NCI-H2227 (cell line): Measurements from ENCODE around the gene RBMS3.
"Not testable (repeated sequence)": the region's sequence is repeated elsewhere in the genome, so short reads cannot be mapped to it uniquely, and the experiment has no call there.

Experiments used
- DNase-seq: peaks from one replicate; lab custom pipeline; 2025; ENCODE audit not compliant: unreplicated experiment; lab: John Stamatoyannopoulos, UW

Gene RBMS3

DNA sequence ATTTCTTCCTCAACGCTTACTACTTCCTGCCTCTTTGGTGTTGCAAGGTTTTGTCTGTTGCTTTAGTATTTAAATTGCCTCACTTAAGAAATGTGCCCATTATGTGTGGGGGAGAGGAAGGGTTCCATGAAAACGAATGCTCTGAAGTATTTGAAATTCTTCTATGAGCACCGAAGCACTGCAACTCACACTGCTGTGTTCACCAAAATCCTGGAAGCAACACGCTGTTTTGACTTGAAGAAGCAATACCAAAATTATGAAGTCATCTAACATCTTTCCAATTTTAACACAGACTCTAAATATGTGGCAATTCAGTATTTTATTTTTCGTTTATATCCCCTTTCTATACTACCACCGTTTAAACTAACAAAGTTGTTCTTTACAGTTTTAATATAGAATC lies 101.5 kb downstream of the RBMS3 start:
- no peak for DNase-seq

DNA sequence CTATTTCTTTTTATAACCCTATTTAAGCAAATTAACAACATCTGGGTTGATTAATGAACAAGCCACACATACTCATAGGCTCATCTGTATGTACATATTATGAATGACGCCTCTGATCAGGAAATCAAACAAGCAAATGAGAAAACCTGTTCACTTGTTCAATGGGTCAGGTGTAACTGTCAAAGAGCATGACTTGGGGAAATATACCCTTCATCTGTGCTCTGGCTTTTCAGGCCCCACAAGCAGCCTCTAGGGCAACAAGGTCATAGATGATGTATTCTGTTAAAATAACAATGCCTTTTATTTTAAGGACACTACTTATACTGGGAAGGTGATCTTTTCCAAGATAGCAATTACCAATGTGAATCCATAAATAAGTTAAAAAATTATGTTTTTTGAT lies 102.0 kb downstream of the RBMS3 start:
- no peak for DNase-seq

DNA sequence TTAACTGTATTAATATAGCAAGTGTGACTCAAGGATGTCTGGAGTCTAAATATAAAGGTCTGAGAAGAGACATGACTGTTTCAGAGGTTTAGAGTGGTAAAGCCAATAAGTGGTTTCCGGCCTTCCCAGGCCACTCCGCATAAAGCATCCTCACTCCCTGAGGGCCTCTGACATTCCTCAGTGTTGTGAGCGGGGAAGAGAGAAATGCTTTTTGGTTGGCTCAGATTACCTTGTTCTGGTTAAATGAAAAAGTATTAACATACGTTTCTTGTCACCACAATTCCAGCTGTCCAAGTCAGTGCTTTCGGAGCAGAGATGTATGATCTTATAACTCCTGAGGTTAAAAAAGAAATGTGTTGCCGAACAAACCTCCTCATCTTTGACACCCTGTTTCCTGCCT lies 103.8 kb downstream of the RBMS3 start:
- no peak for DNase-seq

DNA sequence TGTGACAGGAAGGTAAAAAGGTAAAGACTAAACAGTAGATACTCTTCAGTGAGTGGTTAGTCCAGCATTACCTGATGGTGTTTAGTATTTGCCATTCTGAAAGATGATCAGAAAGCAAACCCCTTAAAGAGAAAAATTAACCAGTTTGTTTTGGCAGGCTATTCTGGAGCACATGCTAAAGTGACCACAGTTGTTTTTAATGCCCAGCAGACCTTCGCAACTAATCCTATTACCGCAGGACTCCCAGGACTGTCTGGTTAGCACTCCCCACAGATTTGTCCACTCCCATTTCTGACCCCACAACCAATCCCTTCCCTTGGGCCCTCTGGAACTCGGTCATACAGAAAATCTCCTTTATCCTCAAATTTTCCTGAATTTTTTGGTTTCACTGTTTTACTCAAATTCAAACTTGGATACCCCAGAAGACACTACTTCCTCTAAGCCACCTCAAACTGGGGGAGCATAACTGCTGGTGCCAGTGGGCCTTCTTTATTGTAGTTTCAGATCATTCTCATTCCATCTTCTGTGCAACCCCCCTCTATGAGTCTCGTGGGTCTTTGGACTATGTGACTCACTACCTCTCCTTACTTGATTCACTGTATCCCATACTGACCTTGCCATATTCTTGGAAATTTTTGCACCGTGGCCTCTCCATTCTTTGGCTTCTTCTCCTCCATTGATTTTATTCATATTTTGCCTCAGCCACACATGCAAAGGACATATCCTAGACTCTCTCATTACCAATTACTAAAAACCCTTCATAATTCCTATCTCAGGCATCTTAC lies 104.4 kb downstream of the RBMS3 start:
- DNase-seq = no peak

DNA sequence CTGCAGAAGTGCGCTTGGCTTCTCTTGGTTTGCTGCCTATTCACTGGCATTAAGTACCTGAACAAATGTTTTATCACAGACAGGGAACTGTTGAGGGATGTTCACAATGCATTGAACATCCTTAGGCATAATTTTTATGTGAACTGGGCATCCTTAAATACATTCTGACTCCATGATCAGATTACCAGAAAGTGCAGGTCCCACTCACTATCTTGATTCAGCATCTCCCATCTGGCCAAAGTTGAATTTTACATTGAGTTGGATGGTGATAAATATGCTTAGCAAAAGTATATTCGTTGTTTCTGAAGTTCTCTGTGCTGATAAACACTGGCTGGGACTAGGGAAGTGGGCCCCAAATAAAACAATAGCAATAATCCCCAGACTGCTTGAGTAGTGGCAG lies 108.5 kb downstream of the RBMS3 start:
- no peak for DNase-seq

DNA sequence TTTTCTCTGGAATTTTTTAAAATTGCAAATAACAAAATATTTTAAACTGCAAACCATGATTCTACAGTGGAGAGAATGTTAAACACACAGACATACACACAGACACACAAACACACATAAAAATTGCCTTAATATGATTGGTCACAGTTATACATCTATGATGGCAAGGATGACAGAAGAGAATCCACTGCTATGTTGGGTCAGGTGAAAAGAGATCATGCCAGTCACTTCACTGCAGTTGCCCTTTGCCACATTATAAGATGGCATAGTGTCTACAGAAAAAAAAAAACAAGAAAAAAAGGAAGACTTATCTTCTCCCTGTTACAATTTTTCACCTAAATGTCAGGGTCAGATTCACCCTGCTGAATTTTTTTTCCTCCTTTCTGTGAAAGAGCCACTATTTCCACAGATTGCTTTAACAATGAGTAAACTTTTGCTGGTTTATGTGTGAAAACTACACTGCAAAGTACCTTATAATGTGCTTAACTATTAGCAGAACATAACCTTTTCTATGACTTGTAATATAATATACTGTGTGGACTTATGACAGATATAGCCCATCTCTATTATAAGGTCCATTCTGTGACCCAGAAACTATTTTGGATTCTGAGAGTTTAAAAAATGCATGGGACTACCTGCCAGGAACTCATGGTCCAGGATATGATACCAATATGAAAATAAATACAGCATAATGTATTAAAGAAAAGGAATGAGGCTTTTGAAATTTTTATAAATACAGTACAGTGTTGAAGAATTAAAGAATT lies 111.9 kb downstream of the RBMS3 start:
- no peak for DNase-seq

DNA sequence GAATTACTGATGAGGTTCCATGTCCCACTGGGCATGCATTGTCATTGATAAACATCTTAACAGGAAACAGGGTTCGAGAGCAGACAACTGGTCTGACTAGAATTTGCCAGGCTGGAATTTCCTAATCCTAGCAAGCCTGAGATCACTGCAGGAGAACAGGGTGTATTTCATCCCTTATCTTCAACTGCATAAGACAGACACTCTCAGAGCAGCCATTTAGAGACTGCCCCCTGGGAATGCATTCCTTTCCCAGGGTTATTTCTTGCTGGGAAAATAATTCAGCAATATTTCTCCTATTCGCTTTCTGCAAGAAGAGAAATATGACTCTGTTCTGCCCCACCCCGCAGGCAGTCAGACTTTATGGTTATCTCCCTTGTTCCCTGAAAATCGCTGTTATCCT lies 113.1 kb downstream of the RBMS3 start:
- not testable (repeated sequence) for DNase-seq

DNA sequence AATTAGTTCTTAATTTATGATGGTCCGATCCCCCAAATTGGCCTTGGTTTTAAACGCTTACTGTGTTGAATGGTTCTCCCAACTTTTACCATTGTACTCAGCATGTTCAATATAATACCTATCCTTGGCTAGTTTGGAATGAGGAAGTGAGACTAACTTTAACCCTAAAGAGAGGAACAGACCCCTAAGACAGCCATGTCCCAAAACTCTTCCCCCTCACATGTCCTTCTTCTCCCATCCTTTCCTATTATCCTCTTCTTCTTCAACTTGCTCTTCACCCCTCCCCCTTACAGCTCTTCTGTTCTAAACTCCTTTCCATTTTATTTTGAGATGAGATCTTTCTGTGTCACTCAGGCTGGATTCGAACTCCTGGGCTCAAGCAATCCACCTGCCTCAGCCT lies 116.5 kb downstream of the RBMS3 start:
- DNase-seq = no peak

DNA sequence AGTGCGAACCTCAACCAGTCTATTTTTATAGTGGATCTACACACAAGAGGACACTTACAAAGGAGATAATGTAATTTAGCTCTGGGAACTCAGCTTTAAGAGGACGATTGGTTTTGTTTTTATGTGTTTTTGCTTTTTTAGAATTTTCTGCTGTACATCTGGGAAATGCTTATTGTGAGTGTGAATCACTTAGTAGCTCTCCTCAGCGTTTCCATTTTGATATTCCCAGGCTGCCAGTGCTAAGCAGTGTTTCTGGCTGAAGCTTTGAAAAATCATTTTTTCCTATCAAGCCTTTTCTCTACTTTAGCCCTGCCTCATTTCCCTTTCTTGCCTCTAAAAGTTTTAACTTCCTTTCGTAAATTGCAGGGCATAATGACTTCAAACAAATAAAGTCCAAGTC lies 117.9 kb downstream of the RBMS3 start:
- DNase-seq = no peak

DNA sequence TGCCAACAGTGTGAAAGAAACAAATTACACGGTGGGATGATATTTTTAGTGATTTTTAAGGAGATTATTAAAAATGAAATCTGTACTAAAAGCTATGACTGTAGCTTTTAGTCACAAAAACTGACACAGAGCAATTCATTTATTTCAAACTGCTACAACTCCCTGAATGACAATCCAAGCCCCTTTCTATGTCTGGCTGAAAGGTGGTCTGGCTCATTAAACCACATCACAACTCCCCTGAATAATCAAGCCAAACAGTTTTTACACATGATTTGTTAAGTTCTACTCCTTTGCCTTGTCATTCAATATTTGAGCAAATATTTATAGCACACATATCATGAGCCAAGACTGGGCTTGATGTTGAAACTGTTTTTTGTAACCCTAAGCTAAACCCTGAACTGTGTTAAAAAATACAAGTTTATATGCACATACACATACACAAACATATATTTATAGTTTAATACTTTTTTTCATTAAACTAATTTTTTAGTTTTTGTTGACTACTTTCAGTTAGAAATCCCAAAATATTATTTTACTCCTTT lies 125.5 kb downstream of the RBMS3 start:
- DNase-seq = no peak

DNA sequence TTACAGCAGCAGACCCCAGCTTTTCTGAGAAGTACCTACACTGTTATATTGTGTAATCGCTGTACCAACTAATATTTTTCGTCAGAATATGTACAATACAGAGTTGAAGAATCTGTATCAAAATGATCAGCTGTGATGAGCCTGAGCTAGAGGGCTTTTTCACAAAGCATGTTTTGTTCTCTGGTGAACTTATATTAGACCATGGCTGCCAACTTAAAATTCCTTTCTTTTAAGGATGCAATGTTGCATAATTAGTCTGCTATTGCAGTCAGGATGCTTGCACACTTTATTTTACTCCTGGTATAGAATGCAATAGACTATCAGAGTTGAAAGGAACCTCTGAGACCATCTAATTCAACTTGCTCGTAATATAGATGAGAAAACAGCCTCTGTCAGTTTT lies 127.8 kb downstream of the RBMS3 start:
- DNase-seq = no peak

DNA sequence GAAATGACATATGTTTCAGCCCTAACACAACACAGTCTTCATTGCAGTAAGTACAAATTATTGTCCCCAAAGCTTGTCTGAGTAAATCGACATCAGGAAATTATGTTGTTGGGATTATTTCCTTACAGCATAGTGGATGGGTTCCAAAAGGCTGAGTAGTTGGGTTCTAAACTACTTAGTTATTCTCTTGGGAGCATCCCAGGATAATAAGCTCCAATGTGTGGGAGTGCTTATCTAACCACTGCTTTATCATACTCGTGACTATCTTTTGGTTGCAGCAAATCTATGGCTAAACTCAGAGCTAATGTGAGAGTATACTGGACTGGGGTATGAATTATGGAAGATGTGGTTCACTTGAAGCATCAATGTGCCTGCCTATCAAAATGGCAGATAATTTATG lies 128.5 kb downstream of the RBMS3 start:
- DNase-seq = no peak

DNA sequence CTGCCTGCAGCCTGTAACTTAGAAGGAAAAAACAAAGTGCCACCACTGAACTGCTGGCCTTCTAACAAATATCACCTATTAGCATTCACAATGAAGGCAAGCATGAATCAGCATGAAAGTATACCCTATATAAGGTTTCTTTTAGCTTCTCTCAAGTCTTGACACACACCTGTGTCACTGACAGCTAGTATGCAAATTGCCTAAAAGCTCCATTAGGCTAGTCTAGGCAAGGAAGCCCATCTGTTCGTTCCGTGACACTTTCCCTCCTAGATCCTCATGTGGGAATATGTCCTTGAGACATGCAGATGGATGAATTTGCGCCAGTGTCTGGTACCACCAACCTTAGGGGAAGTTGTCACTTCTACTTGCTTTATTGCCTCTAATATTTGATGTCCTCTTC lies 129.3 kb downstream of the RBMS3 start:
- no peak for DNase-seq

DNA sequence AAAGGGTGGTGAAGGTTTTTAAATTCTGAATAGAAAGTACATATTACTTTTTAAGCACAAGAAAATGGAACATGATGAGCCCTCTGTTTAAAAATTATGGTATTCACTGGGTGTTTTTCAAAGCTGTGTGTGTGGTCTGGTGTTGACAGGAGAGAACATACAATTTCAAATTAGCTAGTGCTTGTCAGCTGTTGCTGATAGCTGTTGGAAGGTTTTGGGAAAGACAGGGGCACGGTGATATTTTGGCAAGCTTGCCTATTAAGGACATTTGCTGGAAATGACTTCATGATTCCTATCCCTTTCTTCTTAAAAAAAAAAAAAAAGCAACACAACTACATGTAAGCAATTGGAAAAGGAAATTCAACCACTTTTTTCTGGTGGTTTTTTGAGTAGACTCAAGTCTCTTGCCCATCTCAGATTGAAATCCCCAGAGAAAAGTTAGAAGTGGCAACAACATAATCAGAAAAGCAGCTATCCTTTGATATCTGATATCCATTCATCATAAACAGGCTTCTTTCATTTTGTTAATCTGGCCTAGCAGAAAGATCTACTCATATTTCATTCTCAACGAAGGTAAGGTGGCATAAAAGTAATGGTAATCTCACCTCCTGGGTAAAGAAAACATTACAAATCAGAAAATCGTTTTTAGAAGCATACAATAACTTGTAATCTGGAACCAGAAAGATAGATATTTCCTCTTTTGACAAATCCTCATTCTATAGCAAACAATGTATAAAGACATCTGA lies 130.0 kb downstream of the RBMS3 start:
- no peak for DNase-seq

DNA sequence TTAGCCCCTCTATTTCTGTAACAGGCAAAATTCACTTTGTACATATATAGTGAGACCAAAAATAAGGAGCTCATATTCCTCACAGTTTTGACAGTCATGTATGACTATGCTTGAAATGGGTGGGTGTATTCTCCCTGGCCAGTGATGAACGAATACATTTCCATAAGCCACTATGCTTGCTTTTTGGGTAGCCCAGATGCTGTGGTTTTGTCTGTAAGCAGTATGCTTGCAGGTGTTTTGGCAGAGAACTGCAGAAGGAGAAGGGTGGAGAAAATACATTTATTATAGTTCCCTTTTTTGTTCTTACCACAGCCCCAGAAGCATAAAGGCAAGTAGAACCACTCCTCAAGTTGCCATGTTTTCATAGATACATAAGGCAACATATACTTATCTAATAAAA lies 131.2 kb downstream of the RBMS3 start:
- DNase-seq = no peak

DNA sequence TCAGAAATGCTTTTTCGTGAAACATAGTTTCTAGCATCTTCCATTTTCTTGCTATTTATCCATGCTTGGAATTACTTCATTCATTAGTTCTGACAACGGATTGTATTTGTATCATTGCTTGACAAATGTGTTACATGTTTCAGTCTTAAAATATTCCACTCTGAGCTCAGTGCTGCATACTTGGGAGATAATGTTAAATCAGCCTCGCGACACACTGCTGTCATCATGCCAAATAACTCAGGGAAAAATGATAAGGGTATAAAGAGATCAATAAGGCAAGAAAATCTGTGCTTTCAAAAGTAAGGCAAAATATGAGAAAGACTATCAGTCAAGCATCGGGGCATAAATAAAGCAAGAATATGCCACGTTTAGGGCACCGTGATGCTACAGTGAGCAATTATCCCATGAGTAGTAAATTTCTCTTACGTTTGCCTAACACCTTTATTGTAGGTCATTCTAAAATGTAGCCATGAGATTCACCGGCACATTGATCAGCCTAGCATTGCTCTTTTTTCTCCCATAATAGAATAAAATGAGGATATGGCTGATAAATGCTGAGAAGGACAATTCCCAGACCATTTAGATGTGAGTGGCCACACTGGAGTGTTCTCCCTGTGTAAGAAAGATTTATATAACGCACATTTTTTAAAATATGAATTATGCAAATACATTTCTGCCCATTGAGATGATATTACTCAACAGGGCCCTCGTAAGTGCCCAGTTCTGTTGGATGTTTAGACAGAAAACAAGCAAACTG lies 133.8 kb downstream of the RBMS3 start:
- DNase-seq = no peak

DNA sequence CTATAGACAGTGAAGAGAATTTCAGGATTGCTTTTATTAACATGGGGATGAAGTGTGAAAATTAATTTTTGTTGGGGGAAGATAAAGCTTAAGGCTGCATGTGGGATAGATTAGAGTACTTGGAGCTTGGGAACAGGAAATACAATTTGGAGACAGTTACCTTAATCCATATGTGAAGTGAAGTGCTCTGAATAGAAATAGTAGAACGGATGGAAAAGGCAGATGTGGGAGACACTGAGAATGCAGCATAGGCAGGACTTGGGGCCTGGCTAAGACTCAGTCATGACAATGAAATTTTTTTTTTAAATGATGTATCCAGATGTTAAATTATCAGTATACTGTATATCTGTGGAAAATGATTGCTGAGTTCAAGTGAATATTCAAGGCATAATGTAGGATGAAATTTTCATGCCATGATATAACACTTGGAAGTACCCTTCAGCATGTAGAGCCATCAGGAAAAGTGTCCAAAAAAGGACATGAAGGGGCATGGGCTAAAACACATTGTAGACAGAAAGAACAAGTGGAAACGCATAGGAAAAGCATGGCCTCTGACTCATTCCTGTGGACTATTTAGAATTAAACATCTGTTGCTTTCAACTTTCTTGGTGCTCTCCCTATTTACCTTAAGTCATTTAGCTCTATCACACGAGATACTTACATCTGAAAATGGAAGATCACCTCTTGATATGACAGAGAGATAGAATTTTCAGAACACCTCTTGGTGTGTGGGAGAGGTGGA lies 134.8 kb downstream of the RBMS3 start:
- DNase-seq = no peak

DNA sequence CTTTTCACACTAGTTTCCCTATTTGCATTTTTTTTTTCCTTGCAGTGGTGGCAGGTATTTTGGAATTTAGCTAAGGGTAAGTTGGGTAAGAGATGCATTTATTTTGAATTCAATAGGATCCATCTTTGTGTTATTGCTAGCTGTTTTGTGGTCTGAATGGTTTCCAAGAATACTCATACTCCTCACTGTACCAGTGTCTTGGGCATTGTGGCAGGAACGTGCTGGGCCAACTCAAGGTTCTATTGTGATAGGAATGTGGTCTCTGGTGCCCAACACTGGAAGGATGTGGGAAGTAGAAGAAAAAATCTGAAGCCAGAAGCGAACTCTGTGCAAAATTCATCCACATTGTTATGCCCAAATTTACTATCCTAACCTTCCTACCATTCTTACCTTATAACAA lies 135.6 kb downstream of the RBMS3 start:
- no peak for DNase-seq

DNA sequence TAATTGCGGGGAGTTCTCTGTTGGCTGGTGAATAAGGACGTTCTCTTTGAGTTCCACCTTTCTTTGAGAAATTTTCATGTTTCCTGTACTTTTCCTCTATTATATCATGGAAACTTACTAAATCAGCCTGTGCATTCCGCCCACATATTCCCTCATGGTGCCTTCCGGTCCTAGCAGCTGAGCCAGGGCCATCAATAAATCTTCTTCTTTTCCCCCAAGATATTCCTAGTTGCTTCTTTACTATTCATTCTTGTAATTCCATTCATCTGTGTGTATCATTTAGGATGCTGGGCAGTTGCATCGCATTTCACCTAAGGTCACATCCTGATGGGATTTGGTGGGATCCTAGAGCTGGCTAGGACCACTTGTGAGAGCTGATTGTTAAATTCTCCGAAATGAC lies 139.2 kb downstream of the RBMS3 start:
- DNase-seq = no peak
